HG03066 (cell line): ENCODE results near the gene SCFD2.
"Not testable (repeated sequence)": the region's sequence is repeated elsewhere in the genome, so short reads cannot be mapped to it uniquely, and the experiment has no call there.

Experiments
- ATAC-seq: cut with Tn5 transposase; IDR thresholded peaks from one replicate; pipeline ENCODE4 v1.9.1; 2021; ENCODE audit warnings: low read depth; ENCODE audit not compliant: unreplicated experiment

SCFD2 gene

GRCh38 chr4:53365486-53366300, at the start of gene SCFD2:
SCFD2 (minus strand) TSS chr4:53366061.
- ATAC-seq: peak; percentile 98

GRCh38 chr4:53409479-53409878, 43.6 kb upstream of the SCFD2 start:
- ATAC-seq: not testable (repeated sequence)

- no peak for ATAC-seq
Measured at GRCh38 chr4:53380221-53380620, 14.4 kb upstream of the SCFD2 start.

GRCh38 chr4:53378171-53378482, 12.3 kb upstream of the SCFD2 start:
- peak; percentile 44 for ATAC-seq

- ATAC-seq: peak; percentile 87
Measured at GRCh38 chr4:53377319-53378170, 11.7 kb upstream of the SCFD2 start, which contains the start of gene FIP1L1. FIP1L1 (plus strand) TSS chr4:53377641; CDS start chr4:53377839, 198 bp downstream.

- no peak for ATAC-seq
Measured at GRCh38 chr4:53376900-53377299, 11.0 kb upstream of the SCFD2 start.

- no peak for ATAC-seq
Measured at GRCh38 chr4:53374777-53375258, 9.0 kb upstream of the SCFD2 start.

- no peak for ATAC-seq
Measured at GRCh38 chr4:53371843-53372521, 6.1 kb upstream of the SCFD2 start.

- ATAC-seq: no peak
Measured at GRCh38 chr4:53371049-53371448, 5.2 kb upstream of the SCFD2 start.

- ATAC-seq: no peak
Measured at GRCh38 chr4:53367721-53368120, 1.9 kb upstream of the SCFD2 start.

GRCh38 chr4:53366301-53366716, 448 bp upstream of the SCFD2 start:
- ATAC-seq: peak; percentile 8

- ATAC-seq: peak; percentile 9
Measured at GRCh38 chr4:53365121-53365485, 758 bp downstream of the SCFD2 start.

GRCh38 chr4:53364624-53365023, 1.2 kb downstream of the SCFD2 start:
- no peak for ATAC-seq

GRCh38 chr4:53362093-53362492, 3.8 kb downstream of the SCFD2 start:
- no peak for ATAC-seq

GRCh38 chr4:53361451-53361850, 4.4 kb downstream of the SCFD2 start:
- no peak for ATAC-seq

GRCh38 chr4:53355930-53356521, 9.8 kb downstream of the SCFD2 start:
- no peak for ATAC-seq

GRCh38 chr4:53354012-53354722, 11.7 kb downstream of the SCFD2 start:
- ATAC-seq: no peak

- ATAC-seq: no peak
Measured at GRCh38 chr4:53349091-53349491, 16.8 kb downstream of the SCFD2 start.

GRCh38 chr4:53348046-53348445, 17.8 kb downstream of the SCFD2 start:
- ATAC-seq: no peak
